Measurements from ENCODE around the gene COL9A3.

COL9A3 gene

DNA sequence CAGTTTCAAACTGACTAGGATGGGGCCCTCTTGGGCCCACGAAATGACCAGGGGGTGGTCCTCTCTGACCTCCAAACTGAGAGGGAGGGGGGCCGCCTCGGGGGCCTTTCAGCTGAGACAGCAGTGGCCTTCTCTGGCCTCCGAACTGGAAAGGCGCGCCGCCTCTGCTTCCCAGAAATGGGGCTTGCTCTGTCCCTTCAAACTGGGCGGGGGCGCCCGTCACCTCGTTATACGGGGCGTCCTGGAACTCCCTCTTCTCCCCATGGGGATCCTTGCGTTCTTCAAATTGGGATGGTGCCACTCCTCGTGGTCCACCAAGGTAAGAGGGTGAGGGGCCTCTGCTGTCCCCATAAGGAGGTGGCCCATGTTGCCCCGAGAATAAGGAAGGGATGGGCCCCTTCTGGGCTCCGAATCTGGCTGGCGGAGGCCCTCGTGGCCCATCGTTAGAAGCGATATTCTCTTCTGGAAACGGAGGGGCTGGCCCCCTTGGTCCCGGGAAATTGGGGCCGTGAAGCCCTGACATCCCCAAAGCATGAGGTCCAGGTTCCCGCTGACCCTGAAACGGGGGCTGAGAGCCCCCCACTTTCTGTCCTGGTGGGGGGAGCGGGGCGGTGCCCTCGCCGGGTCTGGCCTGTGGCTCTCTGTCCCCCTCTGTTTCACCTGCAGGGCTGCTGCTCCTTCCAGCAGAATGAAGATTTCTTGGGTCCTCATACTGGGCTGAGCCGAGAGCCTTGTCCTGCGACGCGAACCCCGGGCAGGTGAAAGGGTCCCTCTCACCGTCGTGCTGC, 63.5 kb downstream of the COL9A3 start:
- Histone ChIP-seq H2AFZ (ENCODE audit: low read depth, low read length) (no peak overlapping the region), H3K27me3 (ENCODE audit: control insufficient read depth in 1 of 2, insufficient read depth in 1 of 2, low read length in 2 of 2) (no peaks in the 10 kb centered on the region), H3K14ac (ENCODE audit: low read length in 2 of 2) (no peak overlapping the region), H3K9ac (ENCODE audit: low read length) (no peak overlapping the region), H2BK120ac (ENCODE audit: low read depth, low read length) (no peak overlapping the region), H3K9me3 (ENCODE audit: control insufficient read depth, low read length) (no peaks in the 10 kb centered on the region), H3K36me3 (ENCODE audit: control insufficient read depth in 1 of 2, insufficient read depth in 2 of 2, low read depth in 1 of 2, low read length in 2 of 2) (peaks cover 25 to 46% of the 10 kb centered on the region in 2 experiments), H3K4ac (ENCODE audit: low read depth in 1 of 2, low read length in 2 of 2) (no peak overlapping the region), H4K8ac (ENCODE audit: low read length) (no peak overlapping the region), H2BK5ac (ENCODE audit: low read depth, low read length, poor library complexity, severe bottlenecking) (no peak overlapping the region), H4K91ac (ENCODE audit: low read length) (no peak overlapping the region), H3K18ac (ENCODE audit: low read depth in 1 of 2, low read length in 2 of 2) (no peak overlapping the region), H2AK5ac (ENCODE audit: low read length, severe bottlenecking) (no peak overlapping the region), H3K4me3 (ENCODE audit: insufficient read depth in 1 of 2, low read depth in 1 of 2, low read length in 2 of 2) (no peak overlapping the region), H3K4me2 (ENCODE audit: low read length, poor library complexity, severe bottlenecking) (no peak overlapping the region), H2BK15ac (ENCODE audit: low read depth, poor library complexity, severe bottlenecking) (no peak overlapping the region), H2BK12ac (ENCODE audit: low read length in 2 of 2) (no peak overlapping the region), H3K79me1 (replicated peaks; ENCODE audit: low read length, poor library complexity, severe bottlenecking) (peaks cover 27% of the 10 kb centered on the region), H3K27ac (ENCODE audit: low read length, poor library complexity, severe bottlenecking) (no peak overlapping the region), H3K4me1 (ENCODE audit: control insufficient read depth, insufficient read depth, low read depth, low read length) (peaks cover 16% of the 10 kb centered on the region), H3K23ac (ENCODE audit: low read length in 2 of 2) (no peak overlapping the region)
- no peak for DNase-seq
- WGBS = 95% methylated on average over 37 of the region's 37 CpGs

DNA sequence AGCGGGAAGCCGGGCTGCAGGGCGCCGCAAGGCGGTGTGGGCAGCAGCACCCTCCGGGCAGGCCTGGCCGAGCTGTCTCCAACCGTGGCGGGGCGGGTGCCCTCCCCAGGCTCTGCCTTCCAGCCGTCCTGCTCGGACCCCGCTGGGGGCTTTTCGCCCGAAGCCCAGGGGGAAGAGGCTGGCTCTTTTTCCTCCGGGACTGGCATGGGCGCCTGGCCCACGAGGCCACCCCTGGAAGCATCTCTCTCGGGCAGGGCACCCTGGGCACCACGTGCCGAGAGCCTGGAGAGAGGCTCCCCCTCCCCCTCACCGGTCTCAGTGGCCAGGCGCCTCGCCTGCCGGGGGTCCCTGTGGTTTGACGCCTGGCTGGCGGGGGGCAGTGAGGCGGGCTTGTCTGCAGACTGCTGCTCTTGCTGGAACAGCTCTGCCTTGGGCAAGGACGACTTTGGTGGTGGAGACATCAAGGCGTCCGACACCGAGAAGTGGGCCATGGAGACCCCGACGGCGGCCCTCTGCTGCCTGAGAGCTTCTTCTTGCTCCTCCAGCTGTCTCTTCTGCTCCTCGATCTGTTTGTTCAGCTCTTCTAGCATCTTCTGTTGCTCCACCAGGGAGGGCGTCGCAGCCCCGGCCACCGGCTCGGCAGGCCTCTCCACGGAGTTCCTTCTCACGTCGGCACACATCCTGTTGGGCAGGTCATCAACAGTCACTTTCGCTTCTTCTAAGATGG, 64.2 kb downstream of the COL9A3 start:
- DNase-seq = no peak
- H3K4ac ChIP-seq (ENCODE audit: low read depth in 1 of 2, low read length in 2 of 2) = no peak overlapping the region
- 95% methylated on average over 45 of the region's 45 CpGs for WGBS
- no peak overlapping the region for H2BK12ac ChIP-seq (ENCODE audit: low read length in 2 of 2)
- no peak overlapping the region for H3K14ac ChIP-seq (ENCODE audit: low read length in 2 of 2)
- H4K8ac ChIP-seq (ENCODE audit: low read length) = no peak overlapping the region
- no peak overlapping the region for H3K4me2 ChIP-seq (ENCODE audit: low read length, poor library complexity, severe bottlenecking)
- H2AFZ ChIP-seq (ENCODE audit: low read depth, low read length) = no peak overlapping the region
- H2BK15ac ChIP-seq (ENCODE audit: low read depth, poor library complexity, severe bottlenecking) = peak overlapping the region; percentile 14
- H3K27me3 ChIP-seq (ENCODE audit: control insufficient read depth in 1 of 2, insufficient read depth in 1 of 2, low read length in 2 of 2) = no peaks in the 10 kb centered on the region
- H3K4me1 ChIP-seq (ENCODE audit: control insufficient read depth, insufficient read depth, low read depth, low read length) = peaks cover 20% of the 10 kb centered on the region
- H3K23ac ChIP-seq (ENCODE audit: low read length in 2 of 2) = no peak overlapping the region
- no peak overlapping the region for H2BK5ac ChIP-seq (ENCODE audit: low read depth, low read length, poor library complexity, severe bottlenecking)
- H4K91ac ChIP-seq (ENCODE audit: low read length) = no peak overlapping the region
- no peak overlapping the region for H3K4me3 ChIP-seq (ENCODE audit: insufficient read depth in 1 of 2, low read depth in 1 of 2, low read length in 2 of 2)
- no peak overlapping the region for H2BK120ac ChIP-seq (ENCODE audit: low read depth, low read length)
- H3K79me1 ChIP-seq (replicated peaks; ENCODE audit: low read length, poor library complexity, severe bottlenecking) = peaks cover 31% of the 10 kb centered on the region
- no peaks in the 10 kb centered on the region for H3K9me3 ChIP-seq (ENCODE audit: control insufficient read depth, low read length)
- H3K36me3 ChIP-seq (ENCODE audit: control insufficient read depth in 1 of 2, insufficient read depth in 2 of 2, low read depth in 1 of 2, low read length in 2 of 2) = peaks cover 33 to 54% of the 10 kb centered on the region in 2 experiments
- H3K27ac ChIP-seq (ENCODE audit: low read length, poor library complexity, severe bottlenecking) = no peak overlapping the region
- no peak overlapping the region for H3K9ac ChIP-seq (ENCODE audit: low read length)
- H3K18ac ChIP-seq (ENCODE audit: low read depth in 1 of 2, low read length in 2 of 2) = no peak overlapping the region
- no peak overlapping the region for H2AK5ac ChIP-seq (ENCODE audit: low read length, severe bottlenecking)

DNA sequence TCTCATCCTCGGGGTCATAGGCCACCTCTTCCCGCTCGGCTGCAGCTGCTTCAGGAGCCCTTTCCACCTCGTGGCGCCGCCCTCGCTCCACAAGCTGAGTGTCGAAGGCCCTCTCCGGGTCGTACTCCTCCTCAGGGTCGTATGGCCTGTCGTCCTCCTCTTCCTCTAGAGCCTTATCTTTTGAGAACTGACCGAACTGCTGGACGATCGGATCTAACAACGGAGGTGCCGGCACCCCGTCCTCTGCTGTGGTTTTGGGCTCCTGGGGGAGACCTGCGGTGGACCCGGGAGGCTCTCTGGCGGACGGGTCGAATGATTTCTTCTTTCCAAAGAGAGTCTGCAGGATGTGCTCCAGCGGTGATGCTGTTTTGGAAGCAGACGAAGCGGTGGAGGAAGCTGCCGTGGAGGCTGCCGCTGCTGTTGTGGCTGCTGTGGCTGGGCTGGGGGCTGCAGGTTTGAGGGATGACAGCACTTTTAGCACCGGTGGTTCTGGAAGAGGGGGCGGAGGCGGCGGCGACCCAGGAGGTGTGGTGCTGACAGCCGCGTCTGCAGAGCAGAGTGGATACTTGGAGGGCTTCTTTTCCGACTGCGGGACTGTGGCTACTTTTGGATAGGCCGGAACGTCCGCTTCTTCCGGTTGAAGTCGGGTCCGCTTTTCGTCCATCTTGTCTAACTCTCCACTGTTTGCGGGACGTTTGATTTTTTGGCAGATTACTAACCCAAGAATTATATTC, 65.0 kb downstream of the COL9A3 start:
- Histone ChIP-seq H4K91ac (ENCODE audit: low read length) (no peak overlapping the region), H3K23ac (ENCODE audit: low read length in 2 of 2) (no peak overlapping the region), H3K36me3 (ENCODE audit: control insufficient read depth in 1 of 2, insufficient read depth in 2 of 2, low read depth in 1 of 2, low read length in 2 of 2) (peaks cover 40 to 58% of the 10 kb centered on the region in 2 experiments), H3K9me3 (ENCODE audit: control insufficient read depth, low read length) (no peaks in the 10 kb centered on the region), H3K4me1 (ENCODE audit: control insufficient read depth, insufficient read depth, low read depth, low read length) (peaks cover 26% of the 10 kb centered on the region), H3K14ac (ENCODE audit: low read length in 2 of 2) (no peak overlapping the region), H3K18ac (ENCODE audit: low read depth in 1 of 2, low read length in 2 of 2) (no peak overlapping the region), H3K27me3 (ENCODE audit: control insufficient read depth in 1 of 2, insufficient read depth in 1 of 2, low read length in 2 of 2) (no peaks in the 10 kb centered on the region), H3K4me2 (ENCODE audit: low read length, poor library complexity, severe bottlenecking) (no peak overlapping the region), H2BK15ac (ENCODE audit: low read depth, poor library complexity, severe bottlenecking) (no peak overlapping the region), H3K79me1 (replicated peaks; ENCODE audit: low read length, poor library complexity, severe bottlenecking) (peaks cover 33% of the 10 kb centered on the region), H4K8ac (ENCODE audit: low read length) (no peak overlapping the region), H3K9ac (ENCODE audit: low read length) (no peak overlapping the region), H2AFZ (ENCODE audit: low read depth, low read length) (no peak overlapping the region), H2BK120ac (ENCODE audit: low read depth, low read length) (no peak overlapping the region), H3K4ac (ENCODE audit: low read depth in 1 of 2, low read length in 2 of 2) (no peak overlapping the region), H3K27ac (ENCODE audit: low read length, poor library complexity, severe bottlenecking) (no peak overlapping the region), H2BK12ac (ENCODE audit: low read length in 2 of 2) (no peak overlapping the region), H3K4me3 (ENCODE audit: insufficient read depth in 1 of 2, low read depth in 1 of 2, low read length in 2 of 2) (no peak overlapping the region), H2BK5ac (ENCODE audit: low read depth, low read length, poor library complexity, severe bottlenecking) (no peak overlapping the region), H2AK5ac (ENCODE audit: low read length, severe bottlenecking) (no peak overlapping the region)
- no peak for DNase-seq
- 96% methylated on average over 46 of the region's 46 CpGs for WGBS

DNA sequence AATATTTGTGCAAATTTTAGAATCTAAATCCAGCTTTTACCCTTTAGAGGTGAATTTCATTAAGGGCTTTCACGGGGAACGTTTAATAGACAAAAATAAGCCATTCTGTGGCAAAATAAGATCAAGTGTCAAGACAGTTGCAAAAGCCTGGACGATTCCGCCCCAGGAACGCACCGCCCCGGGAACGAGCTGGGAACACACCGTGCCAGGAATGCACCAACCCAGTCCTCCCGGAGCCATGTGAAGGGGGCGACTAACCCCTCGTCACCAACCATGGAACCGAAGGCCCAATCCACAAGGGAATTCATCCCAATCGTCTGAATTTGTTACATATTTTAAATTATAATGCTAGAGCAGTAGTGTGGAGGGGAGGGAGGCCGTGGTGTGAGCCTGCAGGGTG, 65.6 kb downstream of the COL9A3 start:
- Histone ChIP-seq H2BK15ac (ENCODE audit: low read depth, poor library complexity, severe bottlenecking) (no peak overlapping the region), H3K18ac (ENCODE audit: low read depth in 1 of 2, low read length in 2 of 2) (no peak overlapping the region), H3K36me3 (ENCODE audit: control insufficient read depth in 1 of 2, insufficient read depth in 2 of 2, low read depth in 1 of 2, low read length in 2 of 2) (peaks cover 46 to 54% of the 10 kb centered on the region in 2 experiments), H2BK12ac (ENCODE audit: low read length in 2 of 2) (no peak overlapping the region), H3K4me1 (ENCODE audit: control insufficient read depth, insufficient read depth, low read depth, low read length) (peaks cover 24% of the 10 kb centered on the region), H3K27me3 (ENCODE audit: control insufficient read depth in 1 of 2, insufficient read depth in 1 of 2, low read length in 2 of 2) (no peaks in the 10 kb centered on the region), H3K14ac (ENCODE audit: low read length in 2 of 2) (no peak overlapping the region), H3K9me3 (ENCODE audit: control insufficient read depth, low read length) (no peaks in the 10 kb centered on the region), H3K4me3 (ENCODE audit: insufficient read depth in 1 of 2, low read depth in 1 of 2, low read length in 2 of 2) (no peak overlapping the region), H3K9ac (ENCODE audit: low read length) (no peak overlapping the region), H3K4ac (ENCODE audit: low read depth in 1 of 2, low read length in 2 of 2) (no peak overlapping the region), H4K91ac (ENCODE audit: low read length) (no peak overlapping the region), H3K23ac (ENCODE audit: low read length in 2 of 2) (no peak overlapping the region), H3K27ac (ENCODE audit: low read length, poor library complexity, severe bottlenecking) (no peak overlapping the region), H3K79me1 (replicated peaks; ENCODE audit: low read length, poor library complexity, severe bottlenecking) (peaks cover 33% of the 10 kb centered on the region), H4K8ac (ENCODE audit: low read length) (no peak overlapping the region), H2BK5ac (ENCODE audit: low read depth, low read length, poor library complexity, severe bottlenecking) (no peak overlapping the region), H2BK120ac (ENCODE audit: low read depth, low read length) (no peak overlapping the region), H2AFZ (ENCODE audit: low read depth, low read length) (no peak overlapping the region), H3K4me2 (ENCODE audit: low read length, poor library complexity, severe bottlenecking) (no peak overlapping the region), H2AK5ac (ENCODE audit: low read length, severe bottlenecking) (no peak overlapping the region)
- no peak for DNase-seq
- WGBS = 98% methylated on average over 10 of the region's 15 CpGs

Measured in mesenchymal stem cell (in vitro differentiated cells and primary cell).